CD4-positive, alpha-beta T cell treated with Interleukin-10 for 1 hour (primary cell): ENCODE measurements around the gene CCDC88C.
A peak's percentile ranks its signal among the peaks of the same experiment; 100 is the strongest.

Experiments used
- DNase-seq: peaks from one replicate; pipeline ENCODE4 v3.0.0-alpha.2; 2020

The CCDC88C gene

DNA sequence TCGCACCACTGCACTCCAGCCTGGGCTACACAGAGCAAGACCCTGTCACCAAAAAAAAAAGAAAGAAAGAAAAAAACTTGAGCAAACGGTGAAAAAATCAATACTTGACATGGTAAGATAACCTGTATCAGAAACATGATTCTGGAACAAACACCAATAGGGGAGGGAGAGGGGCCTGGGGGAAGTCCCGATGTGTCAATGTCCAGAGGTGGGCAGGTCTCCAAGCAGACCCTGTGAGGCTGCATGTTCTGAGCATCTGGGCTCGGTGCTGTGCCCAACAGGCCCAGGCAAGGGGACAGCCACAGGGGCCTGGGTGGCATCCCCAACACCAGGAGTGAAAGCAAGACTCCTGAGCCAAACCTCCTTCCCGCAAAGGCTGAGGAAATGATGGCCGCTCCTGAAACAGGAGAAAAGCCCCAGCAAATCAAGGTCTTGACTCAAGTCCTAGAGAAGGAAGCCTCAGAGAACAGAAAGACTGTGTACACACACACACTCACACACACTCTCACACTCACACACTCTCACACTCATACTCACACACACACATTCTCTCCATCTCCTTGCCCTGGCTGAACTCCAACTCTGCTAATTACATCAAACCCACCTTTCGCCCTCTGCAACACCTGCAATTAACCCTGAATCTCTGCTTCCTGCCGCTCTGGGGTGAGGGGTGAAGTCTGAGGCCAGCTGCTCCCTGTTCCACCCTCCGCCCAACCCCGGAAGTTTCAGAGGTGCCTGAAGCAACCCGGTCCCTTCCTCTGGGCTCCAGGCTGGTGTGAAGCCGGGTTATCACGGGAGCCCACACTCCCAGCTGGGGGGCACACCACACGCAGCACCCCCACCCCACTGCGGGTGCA, 20.4 kb downstream of the CCDC88C start:
- DNase-seq = peak; percentile 72

DNA sequence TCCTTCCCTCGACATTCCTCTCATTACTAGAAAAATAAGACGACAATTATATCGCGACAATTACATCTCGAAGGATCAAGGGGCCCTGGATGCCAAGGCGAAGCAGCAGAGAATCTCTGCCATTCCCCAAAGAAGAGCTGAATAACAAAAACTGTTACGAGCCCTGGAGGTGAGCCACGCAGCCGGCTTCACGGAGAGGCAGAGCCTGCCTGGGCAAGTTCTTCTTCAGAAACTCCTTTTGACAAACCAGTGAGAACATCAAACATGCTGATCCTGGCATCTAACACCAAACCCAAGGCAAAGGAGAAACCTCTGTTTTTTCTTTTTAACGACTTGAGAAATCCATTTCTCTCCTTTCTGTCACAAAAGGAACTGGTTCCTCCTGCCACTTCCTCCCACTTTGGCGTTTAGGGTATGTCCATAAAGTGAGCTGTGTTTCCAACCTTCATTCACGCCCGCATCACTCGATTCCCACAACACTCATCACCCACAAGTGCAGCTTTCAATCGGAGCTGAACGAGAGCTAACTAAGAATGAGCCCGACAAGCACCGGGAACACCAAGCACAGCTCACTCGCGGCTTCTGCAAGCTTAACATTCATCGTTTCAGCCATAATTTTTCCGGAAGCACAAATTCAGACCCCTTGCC, 21.5 kb downstream of the CCDC88C start:
- no peak for DNase-seq

DNA sequence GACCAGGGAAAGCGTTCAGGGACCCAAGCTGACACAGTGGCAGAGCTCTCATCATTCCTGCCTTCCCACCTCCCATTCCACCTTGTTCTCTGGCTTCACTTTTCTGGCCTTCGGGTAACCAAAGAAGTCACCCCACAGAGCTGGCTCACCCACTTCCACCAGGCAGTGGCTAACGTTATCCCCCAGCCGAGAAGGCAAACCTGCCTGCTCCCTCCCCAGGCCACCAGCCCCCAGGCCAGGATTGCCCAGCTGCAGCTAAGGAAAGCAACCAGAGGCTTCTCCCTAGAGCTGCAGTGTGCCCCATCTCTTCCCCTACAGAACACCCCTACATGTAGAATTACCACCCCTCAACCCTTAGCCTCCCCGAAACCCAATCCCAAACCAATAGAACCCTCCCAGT, 22.2 kb downstream of the CCDC88C start:
- no peak for DNase-seq

DNA sequence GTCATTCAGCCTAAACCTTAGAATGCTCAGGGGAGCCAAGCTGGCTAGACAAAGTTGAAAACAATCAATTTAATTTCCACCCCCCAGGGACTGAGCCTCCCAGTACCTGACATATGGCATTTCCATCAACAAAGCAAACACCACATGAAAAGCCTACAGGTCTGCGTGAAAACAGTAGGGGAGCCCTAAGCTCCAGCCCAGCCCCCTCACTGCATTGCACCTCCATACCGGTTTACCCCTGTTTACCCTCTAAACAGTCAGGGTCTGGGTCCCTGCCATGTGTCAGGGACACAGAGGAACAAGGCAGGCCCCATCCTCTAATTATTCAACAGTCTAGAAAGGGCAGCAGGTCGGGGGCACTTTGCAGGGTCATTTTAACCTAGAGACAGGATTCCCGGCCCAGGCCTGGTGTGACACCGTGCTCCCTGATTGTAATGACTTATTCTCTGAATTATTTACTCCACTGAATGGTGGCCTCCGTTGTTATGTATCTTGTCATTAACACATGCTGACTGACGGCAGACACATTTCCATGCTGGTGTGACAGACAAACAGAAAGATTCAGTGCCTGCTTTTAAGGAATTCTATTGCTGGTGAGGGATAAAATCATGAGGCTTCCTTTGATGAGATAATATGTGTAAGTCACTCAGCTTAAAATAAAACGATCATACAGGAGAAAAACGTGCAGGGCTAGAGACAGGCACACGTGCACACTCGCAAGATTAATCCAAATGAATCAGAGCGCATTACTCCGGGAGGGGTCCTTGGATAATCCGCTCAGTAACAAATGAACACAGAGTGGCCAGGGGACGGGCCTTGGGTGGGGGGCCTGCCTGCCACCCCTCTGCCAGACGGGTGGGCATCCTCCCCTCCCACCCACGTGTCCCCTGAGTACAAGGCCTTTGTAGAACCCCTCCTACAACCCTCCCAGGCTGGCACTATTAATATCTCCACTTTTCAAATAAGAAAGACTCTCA, 23.2 kb downstream of the CCDC88C start:
- no peak for DNase-seq

DNA sequence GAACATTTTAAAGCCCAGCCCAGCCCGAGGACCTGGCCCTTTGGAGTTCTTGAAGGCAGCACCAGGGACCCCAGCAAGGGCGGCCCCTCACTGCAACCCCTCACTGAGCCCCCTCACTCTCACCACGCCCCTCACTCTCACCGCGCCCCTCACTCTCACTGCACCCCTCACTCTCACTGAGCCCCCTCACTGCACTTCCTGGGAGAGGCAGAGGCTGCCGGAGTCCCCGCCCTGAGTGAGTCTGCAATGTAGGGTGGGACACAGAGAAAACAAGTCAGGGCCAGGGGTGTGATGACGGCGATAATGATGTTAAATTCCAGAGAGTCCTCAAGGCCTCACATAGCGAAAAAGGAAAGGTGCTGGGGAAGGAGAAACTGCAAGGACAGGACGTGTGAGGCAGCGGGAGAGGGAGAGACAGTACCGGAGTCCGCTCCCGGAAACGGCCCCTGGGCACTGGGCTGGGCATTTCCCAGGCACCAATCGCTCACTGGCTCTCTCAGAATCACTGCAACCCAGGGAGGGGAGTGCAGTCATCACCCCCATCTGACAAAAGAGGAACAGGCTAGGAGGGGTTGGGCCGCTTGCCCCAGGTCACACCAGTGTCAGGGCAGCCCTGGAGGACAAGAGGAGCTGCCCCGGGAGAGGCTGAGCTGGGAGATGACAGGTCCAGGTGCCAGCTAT, 24.9 kb downstream of the CCDC88C start:
- no peak for DNase-seq

DNA sequence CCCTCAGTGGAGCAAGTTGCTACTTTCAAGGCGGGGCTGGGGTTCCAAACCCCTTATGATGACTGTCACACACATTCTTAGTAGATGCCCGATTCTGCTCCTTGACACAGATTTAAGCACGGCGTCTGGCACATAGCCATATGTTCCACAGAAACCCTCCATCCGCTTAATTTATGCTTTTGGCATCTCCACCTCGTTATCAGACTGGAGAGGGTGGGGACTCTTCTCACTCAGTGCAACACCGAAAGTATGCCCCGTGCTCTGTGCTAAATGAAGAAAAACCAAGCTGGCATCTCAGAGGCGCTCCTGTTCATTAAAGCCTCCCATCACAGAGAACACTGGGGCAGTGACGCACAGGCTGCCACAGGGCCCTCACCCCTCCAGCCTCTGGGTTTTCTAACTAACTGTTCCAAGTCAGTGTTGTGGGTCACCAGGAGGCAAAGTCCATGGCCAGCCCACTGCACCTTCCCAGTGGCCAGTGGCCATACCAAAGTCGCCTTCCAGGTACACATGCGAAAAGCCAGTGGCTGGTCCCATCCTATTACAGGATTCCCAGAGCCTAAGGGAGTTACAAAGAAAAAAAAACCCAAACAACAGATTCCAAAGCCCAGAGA, 27.3 kb downstream of the CCDC88C start:
- no peak for DNase-seq

DNA sequence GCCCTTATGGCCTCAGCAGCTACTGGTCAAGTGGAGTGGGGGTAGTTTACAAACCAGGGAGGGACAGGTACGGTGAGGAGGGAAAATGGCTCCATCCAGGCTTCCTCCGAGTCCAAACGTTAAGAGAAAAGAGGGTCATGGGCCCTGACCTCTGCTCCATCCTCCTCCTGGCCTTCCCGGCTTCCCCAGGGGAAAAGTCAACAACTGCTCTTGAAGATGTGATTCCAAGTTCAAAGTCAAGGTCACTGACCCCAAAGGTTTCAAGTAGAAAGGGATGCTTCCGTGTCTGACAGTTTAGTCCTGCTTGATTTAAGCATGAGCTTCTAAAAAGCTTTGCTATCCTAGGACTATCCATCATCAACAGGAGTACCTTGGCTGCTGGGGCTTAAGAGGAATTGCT, 28.5 kb downstream of the CCDC88C start:
- no peak for DNase-seq

DNA sequence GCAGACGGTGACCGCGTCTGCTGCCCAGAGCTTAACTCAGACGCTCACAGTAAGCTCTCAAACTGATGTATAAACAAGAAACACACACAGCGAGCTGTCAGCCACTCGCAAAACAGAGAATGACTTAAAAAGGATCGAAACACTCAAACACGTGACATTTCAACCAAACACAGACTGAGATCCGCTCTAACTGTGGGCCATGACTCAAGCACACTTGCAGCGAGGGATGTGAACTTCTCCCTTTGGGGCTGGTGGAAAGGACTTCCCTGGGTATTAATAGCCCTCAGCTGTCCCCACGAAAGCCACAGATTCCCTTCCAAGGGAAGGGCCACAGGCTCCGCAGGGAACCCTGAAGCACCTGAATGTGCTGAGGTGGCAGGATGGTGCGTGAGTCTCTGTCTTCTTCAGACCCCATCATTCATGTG, 29.1 kb downstream of the CCDC88C start:
- DNase-seq = peak; percentile 62

DNA sequence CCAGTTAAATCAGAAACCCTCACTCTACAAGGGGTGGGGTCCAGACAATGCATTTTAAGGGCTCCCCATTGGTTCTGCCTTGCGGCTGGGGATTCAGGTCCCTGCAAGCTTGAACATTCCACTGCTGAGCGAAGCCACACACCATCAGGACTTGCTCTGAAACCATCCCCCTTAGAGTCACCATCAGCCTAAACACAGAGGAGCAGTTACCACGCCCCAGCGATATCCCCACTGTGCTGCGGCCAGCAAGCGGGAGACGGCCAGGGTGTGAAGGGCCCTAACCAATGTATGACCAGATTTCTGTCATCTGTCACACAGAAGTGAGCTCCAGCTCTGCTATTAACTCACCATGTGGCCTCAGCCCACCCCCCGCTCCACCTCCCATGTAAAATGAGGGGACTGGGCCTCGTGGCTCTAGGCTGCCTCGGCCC, 29.7 kb downstream of the CCDC88C start:
- no peak for DNase-seq

DNA sequence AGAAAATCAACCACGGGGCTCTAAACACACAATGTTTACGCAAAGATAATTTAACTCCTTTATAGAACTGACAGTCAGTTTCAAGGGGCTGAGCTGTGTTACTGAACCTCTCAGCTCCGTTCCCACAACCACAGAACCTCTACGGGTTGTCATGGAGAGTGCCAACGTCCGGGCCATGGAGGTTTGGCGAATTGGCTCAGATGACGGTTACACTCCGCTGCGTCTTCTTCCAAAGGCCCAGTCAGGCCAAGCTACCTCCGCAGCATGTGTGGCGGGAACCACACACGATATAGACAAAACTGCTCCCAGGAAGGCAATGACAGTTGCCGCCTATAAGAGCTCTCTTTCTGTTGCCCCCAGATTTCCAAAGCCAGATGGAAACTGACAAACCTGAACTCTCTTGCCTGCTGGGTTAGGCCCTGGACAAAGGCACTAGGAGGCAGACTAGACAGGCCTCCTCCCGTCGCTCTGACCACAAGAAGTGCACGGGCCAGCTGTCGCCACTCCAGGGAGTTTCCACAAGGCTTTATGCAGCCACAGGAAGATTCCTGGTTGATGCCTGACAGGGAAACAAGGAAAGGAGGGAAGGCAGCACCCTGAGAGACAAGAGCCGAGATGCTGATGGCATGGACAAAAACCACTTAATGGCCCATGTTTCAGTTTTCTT, 30.3 kb downstream of the CCDC88C start:
- no peak for DNase-seq

DNA sequence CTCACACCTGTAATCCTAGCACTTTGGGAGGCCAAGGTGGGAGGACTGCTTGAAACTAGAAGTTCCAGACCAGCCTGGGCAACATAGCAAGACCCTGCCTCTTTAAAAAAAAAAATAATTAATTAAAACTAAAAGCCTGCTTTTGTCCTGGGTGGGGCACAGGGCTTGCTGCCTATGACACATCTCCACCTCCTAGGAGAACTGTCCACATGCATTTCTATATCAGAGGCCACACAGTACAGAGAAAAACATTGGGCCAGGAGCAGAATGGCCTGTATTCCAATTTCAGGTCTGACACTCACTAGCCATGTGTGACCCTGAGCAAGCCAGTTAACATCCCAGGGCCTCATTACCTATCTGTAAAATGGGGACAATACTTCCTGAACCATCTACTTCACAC, 31.9 kb downstream of the CCDC88C start:
- DNase-seq = no peak

DNA sequence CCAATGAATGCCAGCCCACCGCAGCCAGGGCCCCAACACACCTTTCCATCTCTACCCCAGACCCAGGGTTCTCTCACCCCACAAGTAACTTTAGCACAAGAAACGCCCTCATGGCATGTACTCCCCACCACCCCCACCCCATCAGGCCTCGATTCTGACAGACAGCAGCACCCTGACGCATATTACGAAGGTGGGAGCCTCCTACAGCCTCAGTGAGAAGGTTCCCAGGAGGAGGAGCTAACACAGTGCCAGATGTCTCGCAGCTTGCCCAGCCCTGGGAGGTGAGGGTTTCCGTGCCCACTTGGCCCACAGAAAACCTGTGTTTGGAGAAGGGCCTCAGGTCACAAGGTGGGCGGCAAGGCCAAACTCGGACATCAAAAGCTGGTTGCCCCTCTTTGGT, 32.4 kb downstream of the CCDC88C start:
- DNase-seq = no peak

DNA sequence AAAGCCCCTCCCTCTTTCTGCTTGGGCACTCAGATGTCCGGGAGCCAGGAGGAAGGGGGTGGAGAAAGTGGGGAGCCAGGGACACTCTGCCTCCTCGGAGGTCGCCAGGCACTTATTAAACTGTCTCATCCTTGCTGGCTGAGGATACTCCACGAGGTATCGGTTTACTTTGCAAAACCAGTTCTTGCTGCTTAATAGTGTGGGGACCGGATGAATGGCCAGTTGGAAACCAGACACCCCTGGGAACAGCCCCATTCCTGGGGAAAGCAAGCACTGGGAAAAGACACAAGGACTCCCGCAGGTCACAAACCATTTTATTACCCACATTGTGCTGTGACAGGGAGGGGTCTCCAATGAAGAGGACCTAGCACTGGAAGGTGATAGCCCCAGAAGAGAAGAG, 34.2 kb downstream of the CCDC88C start:
- no peak for DNase-seq

DNA sequence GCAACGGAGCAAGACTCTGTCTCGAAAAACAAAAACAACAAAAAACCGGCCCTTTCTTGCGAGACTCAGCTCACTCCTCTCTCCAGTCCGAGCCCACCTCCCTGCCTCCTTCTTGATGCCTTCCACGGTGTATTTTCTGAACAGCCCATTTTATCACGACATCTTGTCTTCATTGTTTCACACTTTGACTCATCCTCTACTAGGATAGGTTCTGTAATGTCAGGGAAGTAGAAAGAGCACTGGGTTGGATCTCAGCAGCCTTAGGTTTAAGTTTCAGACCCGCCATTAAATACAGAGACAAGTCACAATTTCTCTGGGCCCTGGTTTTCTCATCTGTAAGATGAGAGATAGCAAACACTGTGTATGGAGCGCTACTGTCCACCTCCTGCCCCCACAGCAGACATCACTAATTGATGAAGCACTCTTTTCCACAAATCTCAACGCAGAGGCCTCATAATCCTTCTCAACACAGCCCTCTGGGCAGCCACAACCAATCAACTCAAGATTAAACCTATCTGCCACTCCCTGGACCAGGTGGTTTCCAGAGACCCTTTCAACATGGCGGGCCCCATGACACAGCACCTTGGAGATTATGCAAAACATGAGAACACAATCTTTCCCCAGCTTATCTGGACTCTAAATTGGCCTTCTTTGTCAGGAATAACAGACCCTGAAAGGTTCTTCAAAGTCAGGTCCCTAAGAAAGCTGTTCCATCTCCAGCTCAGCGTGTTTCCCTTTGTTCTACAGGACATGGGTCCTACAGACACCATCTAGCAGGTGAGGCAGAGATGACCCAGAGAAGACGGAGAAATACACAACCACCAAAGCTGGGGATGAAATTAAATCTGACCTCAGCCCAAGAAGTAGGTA, 35.6 kb downstream of the CCDC88C start:
- DNase-seq = no peak

DNA sequence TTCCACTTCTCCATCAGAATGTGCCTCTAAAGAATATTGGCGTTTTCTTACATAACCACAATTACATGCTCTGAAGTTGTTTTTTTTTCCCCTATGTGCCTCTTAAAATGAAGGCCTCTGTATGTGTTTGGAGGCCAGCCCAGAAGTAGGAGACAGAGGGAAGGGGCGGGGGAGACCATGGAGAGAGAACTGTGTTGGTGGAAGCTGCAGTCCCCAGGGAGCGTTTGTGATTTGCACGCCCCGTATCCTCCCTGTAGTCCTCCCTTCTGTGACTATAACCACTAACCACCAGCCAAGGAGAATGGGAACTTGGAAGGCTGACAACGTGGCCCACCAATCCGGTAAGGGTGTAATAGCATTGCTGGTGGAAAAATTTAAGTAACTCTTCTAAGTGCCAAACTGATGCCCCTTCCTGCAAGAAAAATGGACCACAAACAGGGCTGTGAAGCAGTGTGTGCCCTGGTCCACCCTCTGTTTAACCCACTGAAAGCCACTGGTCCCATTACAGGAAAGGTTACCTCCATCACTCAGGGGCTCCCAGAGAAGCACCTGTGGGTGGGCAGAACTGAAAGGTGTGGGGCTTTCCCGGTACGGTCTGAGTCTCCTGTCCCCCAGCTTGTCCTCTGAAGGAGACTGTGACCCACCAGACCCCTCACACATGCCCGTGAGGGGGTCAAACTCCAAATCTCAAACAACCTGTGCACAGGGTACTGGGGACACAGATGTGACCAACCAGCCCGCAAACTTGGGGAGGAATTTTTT, 36.8 kb downstream of the CCDC88C start:
- no peak for DNase-seq

DNA sequence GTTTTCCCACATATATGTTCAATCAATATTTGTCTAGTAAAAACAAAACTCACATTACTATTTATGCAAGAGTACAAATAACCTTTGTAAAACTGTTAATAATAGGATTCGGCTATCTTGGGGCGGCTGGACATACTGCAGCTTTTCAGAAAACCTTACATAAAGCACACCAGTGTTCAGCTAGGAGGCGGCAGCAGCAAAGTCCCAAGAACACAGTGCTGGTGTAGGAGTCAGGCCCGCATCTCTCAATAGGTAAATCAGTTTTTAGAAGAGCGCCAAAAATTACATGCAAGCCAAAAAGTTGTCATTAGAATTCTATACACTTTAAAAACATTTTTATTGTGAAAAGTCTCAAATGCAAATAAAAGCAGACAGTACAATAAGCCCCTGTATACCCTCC, 37.5 kb downstream of the CCDC88C start:
- DNase-seq = no peak

DNA sequence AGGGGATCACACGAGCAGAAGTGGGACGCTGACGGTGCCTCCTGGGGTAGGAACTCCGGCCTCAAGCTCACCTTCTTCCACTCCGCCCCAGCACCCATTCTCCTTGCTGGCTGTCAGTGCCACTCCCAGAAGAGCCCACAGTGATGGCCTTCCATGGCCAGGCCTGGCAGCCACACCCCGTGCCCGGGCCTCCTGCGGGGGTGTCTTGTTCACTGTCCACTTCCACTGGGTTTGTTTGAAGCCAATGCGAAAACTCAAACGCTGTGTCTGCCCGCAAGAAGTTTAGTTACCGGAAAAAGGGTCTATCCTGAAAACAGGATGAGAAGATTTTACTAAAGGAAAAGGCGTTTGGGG, 38.1 kb downstream of the CCDC88C start:
- DNase-seq = no peak

DNA sequence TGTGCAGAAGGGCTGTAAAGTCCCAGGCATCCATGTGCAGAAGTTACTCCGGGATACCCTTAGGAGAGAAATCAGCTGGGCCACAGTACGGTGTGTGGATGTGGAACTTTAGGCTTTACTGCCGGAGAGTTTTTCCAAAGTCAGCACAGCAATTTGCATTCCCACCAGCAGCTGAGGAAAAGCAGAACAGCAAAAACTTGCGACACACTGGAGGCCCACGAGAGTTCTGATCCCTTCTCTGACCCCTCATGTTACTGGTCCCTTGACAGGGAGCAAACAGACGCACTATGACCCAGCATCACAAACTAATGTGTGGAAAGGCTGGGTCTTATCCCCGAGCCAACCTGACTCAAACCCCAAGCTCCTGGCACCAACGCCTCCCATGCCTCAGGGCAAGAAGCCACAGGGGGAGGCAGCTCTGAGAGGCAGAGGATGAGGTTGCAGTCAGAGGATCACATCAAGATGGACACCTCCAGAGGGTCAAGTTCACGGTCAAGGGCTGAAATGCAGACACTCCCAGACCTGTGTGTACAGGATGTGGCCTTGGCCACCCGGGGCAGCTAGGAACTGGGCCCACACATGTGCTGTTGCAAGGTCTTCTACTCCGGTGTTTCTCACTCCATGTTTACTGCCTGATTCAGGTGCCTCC, 38.6 kb downstream of the CCDC88C start:
- DNase-seq = no peak
